NCI-H446 (cell line): ENCODE measurements around the gene RAE1.

ENCODE experiments used
- DNase-seq, 2 experiments: peaks; one replicate each; lab custom pipeline; 2025; lab: John Stamatoyannopoulos, UW

RAE1 gene

DNA sequence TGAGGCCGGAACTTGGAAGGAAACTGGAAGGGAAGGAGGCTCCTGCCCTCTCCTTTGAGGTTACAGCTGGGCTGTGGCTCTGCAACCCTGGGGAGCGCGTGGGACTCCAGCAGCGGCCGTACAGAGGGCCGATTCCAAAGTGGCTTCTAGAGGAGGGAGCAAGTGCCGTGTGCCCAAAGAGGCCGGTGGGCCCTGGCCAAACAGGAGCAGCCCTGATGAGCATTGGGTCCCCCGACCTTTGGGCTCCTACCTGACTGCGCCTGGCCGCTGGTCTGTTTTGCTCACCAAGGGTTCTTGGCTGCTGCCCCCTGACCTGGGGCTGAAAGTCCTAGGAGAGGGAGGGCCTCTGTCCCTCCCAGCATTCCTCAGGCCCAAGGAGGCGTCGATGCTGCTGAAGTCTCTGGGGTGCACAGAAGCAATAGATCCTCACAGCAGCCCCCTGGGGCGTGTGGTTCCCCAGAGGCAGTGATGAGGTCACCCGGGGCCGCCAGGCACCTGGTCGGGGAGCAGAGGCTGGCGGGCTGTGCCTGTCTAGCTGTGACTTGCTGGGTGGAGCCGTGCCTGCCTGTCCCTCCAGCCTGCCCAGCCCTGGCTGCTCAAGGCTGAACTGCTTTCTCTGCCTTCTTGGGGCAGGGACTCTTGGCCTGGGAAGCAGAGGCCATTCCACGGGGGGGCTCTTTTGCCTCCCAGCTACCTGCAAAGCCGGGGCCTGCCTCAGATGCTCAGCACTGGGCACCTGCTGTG lies 49.9 kb downstream of the RAE1 start:
- DNase-seq: no peak

DNA sequence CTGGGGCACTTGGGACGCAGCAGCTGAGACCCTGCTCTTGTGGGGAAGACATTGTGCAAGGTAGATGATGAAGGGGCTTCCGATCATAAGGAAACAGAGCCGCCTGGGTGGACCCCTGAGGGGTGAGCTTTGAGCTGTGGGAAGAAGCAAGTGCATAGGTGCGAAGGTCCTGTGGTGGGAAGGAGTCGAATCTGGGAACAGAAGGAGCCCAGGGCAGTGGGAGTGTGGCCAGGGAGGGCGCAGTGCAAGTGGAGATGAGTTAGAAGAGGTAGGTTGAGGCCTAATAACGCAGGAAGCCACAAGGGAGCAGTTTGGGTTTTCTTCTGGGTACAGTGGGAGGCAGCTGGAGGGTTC lies 50.5 kb downstream of the RAE1 start:
- no peak for DNase-seq

DNA sequence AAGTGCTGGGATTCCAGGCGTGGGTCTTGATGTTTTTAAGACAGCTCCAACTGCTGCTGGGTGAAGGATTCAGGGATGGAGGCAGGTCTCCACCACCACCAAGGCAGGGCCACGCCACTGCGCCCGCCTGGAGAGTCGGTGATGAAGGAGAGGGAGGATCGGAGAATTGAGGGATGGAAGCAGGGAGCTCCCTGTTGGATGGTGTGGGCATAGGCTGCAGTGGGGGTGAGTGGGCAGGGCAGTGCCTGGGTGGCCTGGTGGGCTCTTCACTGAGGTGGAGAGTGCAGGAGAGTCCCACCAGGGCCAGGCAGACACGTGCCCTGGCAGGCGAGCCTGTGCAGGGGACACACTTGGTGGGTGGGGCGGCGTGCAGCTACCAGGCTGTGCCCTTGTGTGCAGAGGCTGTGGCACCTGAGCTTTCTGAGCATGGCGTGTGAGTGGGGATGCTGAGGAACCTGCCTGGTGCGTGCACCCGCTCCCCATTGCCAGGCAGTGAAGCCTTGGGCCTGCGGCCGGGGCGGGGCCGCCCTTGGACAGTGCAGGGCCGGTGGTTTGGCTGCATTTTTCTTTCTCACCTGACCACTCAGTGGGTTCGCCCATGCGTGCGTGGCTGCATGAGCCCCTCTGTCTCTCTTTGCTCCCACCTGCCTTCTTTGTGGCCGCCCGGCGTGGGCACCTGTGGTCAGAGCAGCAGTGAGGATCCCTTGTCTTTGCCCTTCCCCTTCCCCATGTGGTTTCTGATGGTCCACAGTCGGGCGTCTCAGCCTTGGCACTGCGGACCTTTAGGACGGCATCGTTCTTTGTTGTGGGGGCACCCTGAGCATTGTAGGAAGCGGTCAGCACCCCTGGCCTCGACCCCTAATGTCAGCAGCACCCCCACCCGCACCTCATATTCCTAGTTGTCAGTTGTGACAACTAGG lies 51.4 kb downstream of the RAE1 start:
- DNase-seq: no peak

DNA sequence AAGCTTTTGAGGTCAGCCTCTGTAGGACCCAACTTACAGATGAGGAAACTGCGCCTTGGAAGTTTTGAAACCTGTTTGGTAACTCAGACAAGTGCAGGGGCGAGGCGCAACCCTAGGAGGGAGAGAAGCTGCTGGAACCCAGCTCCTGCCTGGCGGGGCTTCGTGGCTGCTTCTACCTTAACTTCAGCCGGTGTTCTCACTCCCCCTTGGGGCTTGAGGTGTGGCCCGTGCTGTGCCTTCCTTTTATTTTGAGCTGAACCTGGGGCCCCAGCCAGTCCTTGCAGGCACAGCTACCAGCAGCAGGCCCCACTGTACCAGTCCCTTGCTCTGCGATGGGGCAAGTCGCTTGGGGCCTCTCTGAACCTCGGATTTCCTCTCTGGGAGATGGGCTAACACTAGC lies 52.2 kb downstream of the RAE1 start:
- no peak for DNase-seq

DNA sequence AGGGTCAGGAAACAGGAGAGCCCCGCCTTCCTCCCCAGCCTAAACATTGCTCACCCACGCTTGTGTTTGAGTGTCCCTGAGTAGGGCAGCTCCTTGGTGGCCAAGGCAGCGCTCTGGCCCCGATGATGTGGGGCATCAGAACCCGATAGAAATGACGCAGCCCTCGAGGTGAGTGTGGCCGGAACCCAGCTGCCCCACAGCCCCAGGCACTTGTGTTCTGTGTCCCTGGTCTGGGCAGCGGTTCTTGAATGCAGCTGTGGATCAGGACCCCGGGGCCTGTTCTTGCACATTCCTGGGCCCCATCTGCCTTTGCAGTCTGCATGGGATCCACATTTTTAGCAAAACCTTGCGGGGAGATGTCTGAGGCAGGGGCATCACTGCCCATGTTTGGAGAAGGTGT lies 53.0 kb downstream of the RAE1 start:
- DNase-seq: no peak

DNA sequence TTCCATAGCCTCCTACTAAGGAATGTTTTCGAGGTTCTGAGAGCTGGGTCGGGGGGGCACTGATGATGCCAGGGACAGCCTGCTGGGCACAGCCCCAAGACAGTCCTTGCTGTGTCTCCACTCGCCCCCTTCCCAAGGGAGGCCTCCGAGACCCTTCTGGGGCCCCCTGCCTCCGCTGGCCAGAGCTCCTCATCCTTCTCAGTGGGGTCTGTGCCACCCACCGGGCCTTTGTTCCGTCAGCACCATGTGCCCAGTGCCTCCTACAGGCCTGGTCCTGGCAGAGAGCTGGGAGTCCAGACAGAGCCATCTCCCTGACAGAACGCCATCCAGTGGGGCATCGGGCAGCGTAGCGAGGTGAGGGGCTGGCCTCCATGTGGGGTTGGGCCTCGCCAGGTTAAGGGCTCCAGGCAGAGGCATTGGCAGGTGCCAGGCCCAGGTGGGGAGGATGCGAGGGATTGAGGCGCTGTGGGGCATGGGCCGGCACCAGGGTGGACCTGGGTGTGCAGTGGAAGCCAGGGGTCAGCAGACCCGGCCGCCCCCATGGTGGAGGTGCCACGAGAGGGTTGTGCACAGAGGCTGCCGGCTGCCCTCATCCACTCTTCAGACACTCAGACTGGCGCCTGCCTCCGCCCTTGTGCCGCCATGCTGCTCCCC lies 53.5 kb downstream of the RAE1 start:
- no peak for DNase-seq

DNA sequence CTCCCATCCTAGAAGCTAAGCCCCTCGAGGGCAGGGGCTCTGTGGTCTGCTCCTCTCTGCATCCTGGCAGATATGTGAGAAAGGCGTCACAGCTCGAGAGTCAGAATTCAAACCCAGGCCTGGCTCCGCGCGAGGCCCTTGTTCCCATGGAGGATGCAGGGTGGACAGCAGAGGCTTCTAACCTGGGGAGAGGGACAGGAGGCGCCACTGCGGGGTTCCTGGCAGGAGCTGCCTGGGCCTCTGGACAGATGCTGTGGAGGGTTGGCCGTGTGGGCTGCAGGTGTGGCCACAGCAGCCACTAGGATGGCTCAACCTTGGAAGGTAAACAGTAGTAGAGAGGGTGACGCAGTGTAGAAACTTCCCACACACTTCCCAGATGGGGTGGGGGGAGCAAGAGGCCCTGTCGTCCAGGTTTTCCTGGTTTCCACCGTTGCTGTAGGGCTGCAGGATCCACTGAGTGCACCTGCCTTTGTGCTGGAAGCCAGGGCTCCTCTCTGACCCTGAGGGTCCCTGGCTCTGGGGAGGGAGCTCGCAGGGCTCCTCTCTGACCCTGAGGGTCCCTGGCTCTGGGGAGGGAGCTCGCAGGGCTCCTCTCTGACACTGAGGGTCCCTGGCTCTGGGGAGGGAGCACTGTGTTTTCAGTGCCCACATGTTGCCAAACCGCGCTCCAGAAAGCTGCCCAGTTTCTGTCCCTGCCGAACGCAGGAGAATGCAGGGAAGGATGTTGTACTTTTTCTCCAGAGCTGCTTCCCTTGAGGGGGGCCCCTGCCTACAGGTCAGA lies 54.4 kb downstream of the RAE1 start:
- no peak for DNase-seq

DNA sequence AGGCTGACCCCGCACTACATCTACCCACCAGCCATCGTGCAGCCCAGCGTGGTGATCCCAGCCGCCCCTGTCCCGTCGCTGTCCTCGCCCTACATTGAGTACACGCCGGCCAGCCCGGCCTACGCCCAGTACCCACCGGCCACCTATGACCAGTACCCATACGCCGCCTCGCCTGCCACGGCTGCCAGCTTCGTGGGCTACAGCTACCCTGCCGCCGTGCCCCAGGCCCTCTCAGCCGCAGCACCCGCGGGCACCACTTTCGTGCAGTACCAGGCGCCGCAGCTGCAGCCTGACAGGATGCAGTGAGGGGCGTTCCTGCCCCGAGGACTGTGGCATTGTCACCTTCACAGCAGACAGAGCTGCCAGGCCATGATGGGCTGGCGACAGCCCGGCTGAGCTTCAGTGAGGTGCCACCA lies 56.5 kb downstream of the RAE1 start:
- no peak for DNase-seq

DNA sequence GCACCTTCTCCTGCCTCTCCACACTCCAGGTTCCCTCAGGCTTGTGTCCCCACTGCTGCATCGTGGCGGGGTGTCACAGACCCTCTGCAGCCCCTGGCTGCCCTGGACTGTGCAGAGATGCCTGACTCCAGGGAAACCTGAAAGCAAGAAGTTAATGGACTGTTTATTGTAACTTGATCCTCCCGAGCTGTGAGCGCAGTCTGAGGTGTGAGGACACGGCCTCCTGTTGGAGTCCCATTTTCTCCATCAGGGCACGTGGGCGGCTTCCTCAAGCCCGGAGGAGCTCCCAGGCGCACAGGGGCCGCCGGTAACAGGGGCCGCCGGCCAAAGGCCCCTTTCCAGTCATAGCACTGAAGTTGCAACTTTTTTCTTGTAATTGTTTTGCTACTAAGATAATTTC lies 57.1 kb downstream of the RAE1 start:
- DNase-seq: no peak

DNA sequence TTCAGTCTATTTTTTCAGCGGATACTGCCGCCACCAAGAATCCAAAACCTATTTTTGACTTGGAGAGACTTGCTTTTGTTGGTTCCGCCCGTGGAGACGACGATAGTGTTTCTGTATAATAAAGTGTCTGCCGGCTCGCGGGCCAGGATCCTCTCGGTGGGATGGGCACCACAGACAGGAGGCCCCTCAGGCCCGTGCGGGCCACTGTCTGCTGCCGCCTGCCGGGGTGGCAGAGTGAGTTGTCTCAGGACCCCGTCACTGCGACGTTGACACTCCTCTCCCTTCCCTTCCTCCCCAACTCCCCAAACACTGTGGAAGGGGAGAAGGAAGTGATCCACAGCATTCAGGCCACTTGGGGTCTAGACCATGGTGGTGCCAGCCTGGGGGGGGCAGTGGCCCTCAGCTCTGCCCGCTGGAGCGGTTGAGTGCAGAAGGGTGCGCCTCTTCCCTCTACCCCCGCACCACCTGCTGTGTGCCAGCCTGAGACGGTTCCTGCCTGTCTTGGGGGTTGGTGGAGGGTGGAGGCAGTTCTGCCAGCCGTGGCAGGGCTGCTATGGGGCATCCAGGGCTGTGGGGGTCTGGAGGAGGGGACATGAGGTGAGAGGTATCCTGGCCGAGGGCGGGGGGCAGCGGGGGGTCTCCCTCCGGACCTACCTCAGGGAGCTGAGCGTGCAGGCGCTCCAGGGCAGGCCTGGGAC lies 57.6 kb downstream of the RAE1 start:
- DNase-seq: no peak

DNA sequence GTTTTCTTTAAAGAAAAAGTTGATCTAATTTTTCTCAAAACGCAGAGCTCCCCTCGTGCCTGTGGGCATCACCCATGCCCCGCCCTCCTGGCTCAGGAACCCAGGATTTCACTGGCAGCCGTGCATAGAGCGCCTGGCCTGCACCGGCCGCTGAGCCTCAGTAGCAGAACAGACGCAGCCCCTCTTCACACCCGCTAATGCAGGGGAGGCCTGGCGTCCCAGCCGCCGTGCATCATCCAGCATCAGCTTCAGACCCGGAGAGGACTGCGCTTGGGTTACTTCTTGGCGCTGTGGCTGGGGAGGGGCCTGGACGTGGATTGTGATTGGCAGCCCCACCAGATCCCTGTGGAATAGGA lies 58.2 kb downstream of the RAE1 start:
- DNase-seq: no peak

DNA sequence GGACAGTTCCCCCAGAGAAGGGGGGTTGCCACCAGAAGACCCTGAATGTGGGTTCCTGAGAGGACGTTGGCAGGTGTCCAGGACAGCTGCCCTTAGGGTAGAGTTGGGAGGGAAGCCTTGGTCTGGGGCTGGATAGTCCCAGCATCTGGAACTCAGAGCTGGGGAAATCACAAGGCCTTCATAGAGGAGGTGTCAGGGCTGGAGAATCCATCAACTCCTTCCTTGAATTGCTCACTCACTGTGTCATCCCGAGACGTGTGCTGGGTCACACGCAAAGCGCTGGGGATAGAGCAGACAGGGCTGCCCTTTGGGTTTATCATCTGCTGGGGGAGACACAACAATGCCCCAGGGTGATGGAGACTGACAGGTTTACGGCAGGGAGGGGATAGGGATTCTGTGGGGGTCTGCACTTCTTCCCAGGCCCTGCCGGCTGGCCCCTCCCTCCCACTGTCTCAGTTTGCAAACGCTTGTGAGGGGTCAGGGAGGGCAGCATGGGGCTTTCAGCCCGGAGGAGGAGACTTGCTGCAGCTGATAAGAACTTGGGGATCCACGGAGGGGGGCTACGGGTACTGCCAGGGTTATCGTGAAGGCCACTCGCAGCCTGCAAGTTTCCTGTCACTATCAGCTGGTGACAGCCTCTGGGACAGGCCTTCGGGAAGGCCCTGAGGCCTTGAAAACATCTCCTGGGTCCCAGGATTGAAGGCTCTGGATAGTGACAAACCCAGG lies 58.8 kb downstream of the RAE1 start:
- DNase-seq: no peak

DNA sequence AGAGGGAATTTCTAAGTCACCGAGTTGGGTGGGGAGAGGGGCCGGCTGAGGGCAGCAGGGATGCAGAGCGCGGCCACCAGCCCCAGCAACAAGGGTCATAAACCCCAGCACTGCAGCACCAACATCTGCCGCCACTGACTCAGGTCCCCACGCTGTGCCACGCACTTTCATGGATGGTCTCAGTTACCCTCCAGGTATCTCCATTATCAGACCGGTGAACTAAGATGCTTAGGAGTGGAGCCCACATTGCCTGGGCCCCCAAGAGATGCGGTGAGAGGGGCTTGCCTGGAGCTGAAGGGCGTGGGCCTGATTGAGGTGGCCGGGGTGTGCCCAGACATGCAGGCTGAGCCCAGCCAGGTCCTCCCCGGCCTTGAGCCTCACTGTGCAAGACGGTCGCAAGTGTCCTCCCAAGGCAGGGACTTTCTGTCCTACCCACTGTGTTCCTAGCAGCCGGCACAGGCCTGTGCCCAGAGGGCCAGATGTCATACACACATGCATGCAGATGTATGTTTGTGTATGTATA lies 59.4 kb downstream of the RAE1 start:
- no peak for DNase-seq

DNA sequence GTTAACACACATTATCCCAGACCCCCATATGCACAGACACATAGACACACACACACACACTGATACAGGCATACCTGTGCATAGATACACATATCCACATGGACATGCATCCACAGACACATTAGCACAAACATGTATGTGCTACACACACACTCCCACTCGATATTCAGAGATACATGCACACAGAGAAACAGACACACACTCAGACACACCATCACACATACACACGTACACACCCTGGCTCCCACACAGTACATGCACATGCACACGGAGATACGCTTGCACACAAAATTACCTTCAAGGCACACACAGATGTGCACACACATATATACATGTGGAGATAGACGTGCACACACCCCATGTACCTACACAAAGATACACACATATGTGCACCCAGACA lies 59.9 kb downstream of the RAE1 start:
- DNase-seq: no peak

DNA sequence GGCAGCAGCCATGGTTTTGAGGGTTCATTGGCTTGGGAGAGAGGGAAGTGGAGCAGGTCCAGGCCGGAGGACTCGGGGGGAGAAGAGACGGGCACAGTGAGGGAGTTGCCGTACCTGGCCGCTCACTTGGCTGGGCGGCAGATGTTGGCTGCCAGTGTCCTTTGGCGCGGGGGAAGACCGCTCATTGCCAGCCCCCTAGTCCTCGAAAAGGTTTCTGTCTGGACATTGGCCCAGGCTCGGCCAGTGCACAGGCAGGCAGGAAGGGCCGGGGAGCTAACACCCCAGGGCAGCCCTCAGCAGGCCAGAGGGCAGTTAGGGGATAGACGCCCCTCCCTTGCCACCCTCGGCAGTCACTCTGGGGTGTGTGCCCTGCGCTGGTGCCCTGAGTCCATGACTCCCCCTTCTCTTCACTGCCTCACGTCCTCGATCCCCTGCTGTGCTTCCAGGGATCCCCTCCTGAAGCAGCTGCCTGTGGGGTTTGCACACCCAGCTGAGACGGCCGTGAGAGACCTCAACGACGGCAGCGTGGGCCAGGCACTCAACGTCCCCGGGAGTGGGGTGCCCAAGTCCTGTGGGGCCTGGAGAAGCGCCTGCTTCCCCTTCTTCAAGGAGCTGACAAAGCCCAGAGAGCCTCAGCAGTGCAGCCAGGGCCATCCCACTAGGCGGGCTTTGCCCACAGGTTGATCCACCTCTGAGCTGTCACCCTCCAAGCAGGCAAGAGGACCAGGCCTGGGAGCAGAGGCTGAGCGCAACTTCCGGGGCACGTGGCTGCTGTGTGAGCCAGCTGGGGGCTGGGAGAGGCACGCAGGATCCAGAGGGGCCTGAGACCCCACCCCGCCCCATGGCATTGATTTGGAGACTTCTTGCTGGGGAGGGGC lies 60.6 kb downstream of the RAE1 start:
- DNase-seq: no peak

DNA sequence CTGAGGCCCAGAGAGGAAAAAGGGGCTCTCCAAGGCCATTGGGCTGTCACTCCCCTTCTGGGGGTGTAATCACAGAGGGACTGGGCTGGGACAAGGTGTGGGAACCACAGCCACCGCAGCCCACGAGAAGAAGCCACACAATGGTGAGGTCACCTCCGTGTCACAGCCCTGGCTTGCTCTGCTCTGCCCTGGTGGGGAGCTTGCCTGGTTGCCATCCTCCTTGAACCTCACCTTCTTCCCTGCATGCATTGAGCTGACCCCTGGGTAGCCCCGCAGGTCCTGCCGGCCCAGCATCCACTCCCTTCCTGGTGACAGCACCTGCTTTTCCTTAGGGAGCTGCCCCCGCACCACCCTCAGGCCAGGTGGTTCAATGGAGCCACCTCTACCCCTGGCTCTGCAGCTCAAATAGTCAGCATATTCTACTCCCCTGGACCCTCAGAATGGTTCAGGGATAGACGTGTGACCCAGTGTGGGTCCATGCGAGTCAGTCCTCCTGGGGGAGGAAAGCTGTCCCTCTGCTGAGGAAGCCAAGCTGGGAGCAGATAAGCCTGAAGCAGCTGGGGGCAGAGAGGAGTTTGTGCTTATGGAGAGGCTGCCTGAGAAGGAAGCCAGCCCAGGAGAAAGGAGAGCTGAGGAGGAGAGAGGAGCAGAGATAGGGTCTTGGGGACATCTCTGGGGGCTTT lies 61.4 kb downstream of the RAE1 start:
- no peak for DNase-seq

DNA sequence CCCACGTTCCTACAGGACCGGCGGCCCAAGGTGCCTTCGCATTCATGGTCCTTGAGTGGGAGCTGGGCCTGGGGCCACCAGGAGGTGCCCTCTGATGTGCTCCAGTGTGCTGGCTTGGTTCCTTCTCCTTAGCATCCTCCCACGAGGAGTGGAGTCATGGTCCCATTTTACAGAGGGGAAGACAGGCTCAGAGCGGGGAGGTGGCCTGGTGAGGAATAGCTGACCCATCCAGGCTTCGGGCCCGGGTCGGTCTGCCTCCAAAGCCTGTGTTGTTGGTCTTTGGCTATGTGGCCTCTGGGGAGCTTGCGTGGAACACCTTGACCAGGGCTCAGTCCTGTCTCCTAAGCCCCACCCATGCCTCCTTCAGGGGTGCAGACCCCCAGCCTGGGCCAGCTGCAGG lies 62.9 kb downstream of the RAE1 start:
- DNase-seq: no peak

DNA sequence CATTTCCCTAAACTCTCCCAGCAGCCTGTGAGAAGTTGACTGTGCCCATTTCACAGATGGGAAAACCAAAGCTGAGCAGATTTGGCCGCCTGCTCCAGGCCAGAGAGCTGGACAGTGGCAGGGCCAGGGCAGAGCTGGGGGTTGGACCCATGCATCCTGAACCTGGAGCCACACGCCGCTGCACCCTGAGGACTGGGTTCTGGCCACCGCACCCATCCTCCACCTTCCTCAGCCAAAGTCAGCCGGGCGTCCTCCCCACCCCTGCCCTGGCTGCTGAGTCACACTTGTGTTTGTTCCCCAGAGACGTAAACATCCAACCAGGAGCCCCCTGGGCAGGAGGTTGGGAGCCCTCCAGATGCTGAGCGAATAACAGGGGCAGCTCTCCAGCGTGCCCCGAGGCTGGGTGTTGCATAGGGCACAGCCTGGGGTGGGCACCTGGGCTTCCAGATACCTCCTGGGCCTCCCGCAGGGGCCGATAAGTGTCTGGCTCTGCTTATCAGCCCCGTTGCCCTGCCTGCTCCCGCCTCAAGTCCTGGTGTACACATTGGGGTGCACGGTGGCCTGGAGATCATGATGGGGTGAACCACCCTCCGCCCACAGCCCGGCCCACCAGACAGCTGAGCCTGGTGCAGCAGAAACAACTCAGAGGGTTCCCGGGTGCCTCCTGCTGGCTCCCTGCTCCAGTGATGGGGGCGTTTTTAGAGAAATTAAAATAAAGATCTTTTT lies 64.0 kb downstream of the RAE1 start:
- DNase-seq: no peak
